H4 (cell line): ENCODE results near the gene SLC17A9. TPM values are rescaled to one million over a fixed set of nuclear protein-coding genes. Genes with fewer than 3 reads are reported as not detected.

Experiments
- DNase-seq: peaks from one replicate; pipeline ENCODE4 v3.0.0-alpha.2; 2015; ENCODE audit warnings: low spot score
- total RNA-seq: library from RNA; depleted of rRNA; stranded (reverse); fragments of >200 nt; shearing (Covaris generic); gene quantifications from 2 replicates; pipeline ENCODE4 v1.2.3, GENCODE V29; 2014

The SLC17A9 gene
- total RNA-seq, 1 experiment from 2014 or later: not detected

GRCh38 chr20:62938105-62938888 lies 14.2 kb upstream of the SLC17A9 start, which contains the start of gene GID8:
GID8 (plus strand) TSS chr20:62938147; CDS start chr20:62941503, 3,356 bp downstream.
- no peak for DNase-seq

- DNase-seq: no peak
Measured at GRCh38 chr20:62940875-62941274, 11.6 kb upstream of the SLC17A9 start.

- no peak for DNase-seq
Measured at GRCh38 chr20:62941792-62942191, 10.7 kb upstream of the SLC17A9 start.

- no peak for DNase-seq
Measured at GRCh38 chr20:62942456-62942855, 10.1 kb upstream of the SLC17A9 start.

- DNase-seq: no peak
Measured at GRCh38 chr20:62943396-62943795, 9.1 kb upstream of the SLC17A9 start.

GRCh38 chr20:62944184-62944583 lies 8.3 kb upstream of the SLC17A9 start:
- DNase-seq: no peak

- no peak for DNase-seq
Measured at GRCh38 chr20:62944746-62945145, 7.8 kb upstream of the SLC17A9 start.

GRCh38 chr20:62945771-62946339 lies 6.7 kb upstream of the SLC17A9 start:
- DNase-seq: no peak

GRCh38 chr20:62946918-62947317 lies 5.6 kb upstream of the SLC17A9 start:
- no peak for DNase-seq

- DNase-seq: no peak
Measured at GRCh38 chr20:62947532-62948300, 4.8 kb upstream of the SLC17A9 start.

GRCh38 chr20:62949153-62949821 lies 3.2 kb upstream of the SLC17A9 start:
- no peak for DNase-seq

- no peak for DNase-seq
Measured at GRCh38 chr20:62949962-62950361, 2.5 kb upstream of the SLC17A9 start.

- no peak for DNase-seq
Measured at GRCh38 chr20:62950741-62951140, 1.8 kb upstream of the SLC17A9 start.

- DNase-seq: no peak
Measured at GRCh38 chr20:62951143-62951895, 1.2 kb upstream of the SLC17A9 start.

- no peak for DNase-seq
Measured at GRCh38 chr20:62951896-62952372, 575 bp upstream of the SLC17A9 start.

GRCh38 chr20:62952968-62953838 lies 694 bp downstream of the SLC17A9 start:
- DNase-seq: no peak

GRCh38 chr20:62953839-62954703 lies 1.6 kb downstream of the SLC17A9 start:
- no peak for DNase-seq

- DNase-seq: peak; percentile 36
Measured at GRCh38 chr20:62955519-62956386, 3.2 kb downstream of the SLC17A9 start.
